ENCODE measurements around the gene ITPRID1. TPM values are rescaled to one million over a fixed set of nuclear protein-coding genes. Genes with fewer than 3 reads are reported as not detected.

ITPRID1 gene
- total and polyA plus RNA-seq, 2 donors (not counting 1 experiment from before 2014, with no cell fraction given) = not detected

DNA sequence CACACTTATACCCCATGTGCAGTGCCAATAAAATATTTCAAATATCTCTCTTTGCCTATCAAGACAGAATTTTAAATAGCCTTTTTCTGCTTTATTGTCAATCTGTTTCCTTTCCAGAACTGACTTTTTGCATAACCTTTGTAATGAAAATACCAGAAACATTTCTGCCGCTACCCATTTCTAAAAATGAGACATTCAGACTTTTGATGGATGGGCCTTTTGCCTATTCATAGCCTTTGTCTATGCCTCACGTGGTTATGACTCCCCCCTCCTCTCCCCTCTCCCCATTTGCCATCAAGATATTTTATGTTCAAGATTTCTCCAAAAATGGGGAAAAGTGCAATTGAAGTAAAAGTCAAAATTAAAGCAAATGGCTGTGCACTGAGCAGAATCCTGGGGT lies 179.0 kb downstream of the ITPRID1 start:
- no peak overlapping the region for H2AFZ ChIP-seq (ENCODE audit: insufficient read depth, low read depth, low read length, poor library complexity, severe bottlenecking)
- H3K9ac ChIP-seq (ENCODE audit: low read length) = no peak overlapping the region
- Mint-ChIP-seq H3K4me1 (peaks cover 30% of the 10 kb centered on the region), H3K27me3 (no peaks in the 10 kb centered on the region), H3K27ac (no peak overlapping the region), H3K9me3 (ENCODE audit: insufficient read depth) (no peaks in the 10 kb centered on the region), H3K4me3 (no peak overlapping the region)
- no peak overlapping the region for H3K4me2 ChIP-seq (replicated peaks; ENCODE audit: low read depth, low read length, poor library complexity, severe bottlenecking)
- no peaks in the 10 kb centered on the region for H3K36me3 ChIP-seq (replicated peaks in 1 of 2; ENCODE audit: control extremely low read depth in 1 of 2, control insufficient read depth in 1 of 2, extremely low read depth in 1 of 2, insufficient read depth in 2 of 2, low read length in 1 of 2)
- no peak overlapping the region for H3K4me3 ChIP-seq (ENCODE audit: control extremely low read depth in 1 of 5, extremely low read depth in 1 of 5, insufficient read depth in 1 of 5, low read depth in 2 of 5, low read length in 4 of 5)
- TF ChIP-seq EZH2 (IDR thresholded peaks at IDR 0.05; ENCODE audit: borderline replicate concordance, insufficient read depth, low read depth, low read length, poor library complexity, severe bottlenecking) (no peak), CTCF (IDR thresholded peaks at IDR 0.05) (no peak)
- H3K4me1 ChIP-seq (ENCODE audit: control insufficient read depth in 2 of 2, insufficient read depth in 2 of 2, low read length in 2 of 2) = peaks cover 0 to 7% of the 10 kb centered on the region in 2 donors
- no CpG with 5 or more reads among the region's 2 CpGs for WGBS (ENCODE audit: insufficient coverage)
- no peak for ATAC-seq (ENCODE audit: low read depth)
- no peaks in the 10 kb centered on the region for H3K79me2 ChIP-seq (ENCODE audit: control insufficient read depth, insufficient read depth, low read length)
- DNase-seq = no peak
- intact Hi-C loops (cut with micrococcal nuclease) = no loop called here
- CTCF ChIA-PET = no interaction called here
- POLR2A ChIA-PET = no interaction called here
- no peak overlapping the region for H3K27ac ChIP-seq (ENCODE audit: low read length in 2 of 2)
- no peaks in the 10 kb centered on the region for H3K9me3 ChIP-seq (ENCODE audit: control extremely low read depth in 1 of 3, control insufficient read depth in 2 of 3, insufficient read depth in 1 of 3, low read length in 2 of 3)
- H4K20me1 ChIP-seq (ENCODE audit: control insufficient read depth, insufficient read depth, low read length, poor library complexity, severe bottlenecking) = no peaks in the 10 kb centered on the region
- H3K27me3 ChIP-seq (replicated peaks in 1 of 4; ENCODE audit: control extremely low read depth in 1 of 4, control insufficient read depth in 3 of 4, insufficient read depth in 4 of 4, low read length in 3 of 4) = no peaks in the 10 kb centered on the region

DNA sequence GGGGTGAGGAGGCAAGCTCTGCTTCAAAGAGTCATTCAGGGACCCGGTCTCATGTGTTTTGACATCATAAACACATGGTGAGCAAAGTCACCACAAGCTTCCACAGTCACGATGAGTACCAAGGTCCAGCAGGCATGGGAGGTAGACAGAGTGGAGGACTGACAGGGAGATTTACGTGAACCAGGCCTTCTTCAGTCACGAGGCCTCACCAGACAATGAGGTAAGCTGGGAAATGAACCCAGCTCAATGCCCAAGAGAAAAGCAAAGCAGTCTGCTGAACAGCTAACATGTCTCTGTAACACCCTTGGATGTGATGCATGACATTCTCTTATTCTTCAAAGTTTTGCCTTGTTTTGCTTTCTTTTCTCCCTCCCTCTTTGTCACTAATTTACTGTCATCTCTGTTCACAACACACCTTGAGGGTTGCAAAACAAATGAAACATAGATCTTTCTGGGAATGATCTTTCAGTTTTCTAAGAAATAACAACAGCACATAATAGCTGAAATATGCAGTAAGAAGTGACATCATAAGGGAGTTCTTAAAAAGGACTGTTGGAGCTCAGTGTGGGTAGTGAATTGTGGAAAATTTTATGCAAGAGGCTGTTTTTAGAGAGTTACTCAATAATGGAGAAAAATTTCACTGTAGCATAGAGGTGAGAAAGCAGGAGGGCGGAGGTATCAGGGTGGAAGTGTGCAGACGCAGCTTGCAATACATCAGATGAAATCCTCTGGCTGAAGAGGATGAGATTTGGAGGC lies 182.1 kb downstream of the ITPRID1 start:
- Histone ChIP-seq H3K36me3 (replicated peaks in 1 of 2; ENCODE audit: control extremely low read depth in 1 of 2, control insufficient read depth in 1 of 2, extremely low read depth in 1 of 2, insufficient read depth in 2 of 2, low read length in 1 of 2) (no peaks in the 10 kb centered on the region), H3K9me3 (ENCODE audit: control extremely low read depth in 1 of 3, control insufficient read depth in 2 of 3, insufficient read depth in 1 of 3, low read length in 2 of 3) (no peaks in the 10 kb centered on the region), H3K9ac (ENCODE audit: low read length) (no peak overlapping the region), H3K4me2 (replicated peaks; ENCODE audit: low read depth, low read length, poor library complexity, severe bottlenecking) (no peak overlapping the region), H2AFZ (ENCODE audit: insufficient read depth, low read depth, low read length, poor library complexity, severe bottlenecking) (no peak overlapping the region), H3K27me3 (replicated peaks in 1 of 4; ENCODE audit: control extremely low read depth in 1 of 4, control insufficient read depth in 3 of 4, insufficient read depth in 4 of 4, low read length in 3 of 4) (no peaks in the 10 kb centered on the region), H3K4me3 (ENCODE audit: control extremely low read depth in 1 of 5, extremely low read depth in 1 of 5, insufficient read depth in 1 of 5, low read depth in 2 of 5, low read length in 4 of 5) (no peak overlapping the region), H3K79me2 (ENCODE audit: control insufficient read depth, insufficient read depth, low read length) (no peaks in the 10 kb centered on the region), H3K4me1 (ENCODE audit: control insufficient read depth in 2 of 2, insufficient read depth in 2 of 2, low read length in 2 of 2) (no peaks in the 10 kb centered on the region), H4K20me1 (ENCODE audit: control insufficient read depth, insufficient read depth, low read length, poor library complexity, severe bottlenecking) (no peaks in the 10 kb centered on the region), H3K27ac (ENCODE audit: low read length in 2 of 2) (no peak overlapping the region)
- POLR2A ChIA-PET = no interaction called here
- WGBS (ENCODE audit: insufficient coverage) = 72% methylated on average over 5 of the region's 6 CpGs
- CTCF ChIA-PET = interaction anchor here (1.1 kb wide), 1 partner anchor 253 kb away, joined by 4 read pairs; no protein-coding TSS in a partner anchor
- TF ChIP-seq EZH2 (IDR thresholded peaks at IDR 0.05; ENCODE audit: borderline replicate concordance, insufficient read depth, low read depth, low read length, poor library complexity, severe bottlenecking) (no peak), CTCF (IDR thresholded peaks at IDR 0.05) (no peak)
- Mint-ChIP-seq H3K4me1 (peaks cover 6% of the 10 kb centered on the region), H3K4me3 (no peak overlapping the region), H3K27me3 (no peaks in the 10 kb centered on the region), H3K27ac (peak overlapping the region; percentile 54), H3K9me3 (ENCODE audit: insufficient read depth) (no peaks in the 10 kb centered on the region)
- DNase-seq = peak; percentile 6
- ATAC-seq (ENCODE audit: low read depth) = peak; percentile 57
- intact Hi-C loops (cut with micrococcal nuclease) = no loop called here

Measured in B cell (primary cell).